ENCODE data around the gene MRPL1.

GRCh38 chr4:77903186-77903585, 40.6 kb downstream of the MRPL1 start:
- no peak for TF ChIP-seq CTCF (IDR thresholded peaks at IDR 0.05)
- no peak for TF ChIP-seq ZNF532 (CRISPR knock-in tag; IDR thresholded peaks at IDR 0.05; ENCODE audit: borderline replicate concordance)
